GM19035 (cell line): ENCODE data around the gene SIRPB2.

ENCODE experiments used
- ATAC-seq: cut with Tn5 transposase; IDR thresholded peaks from one replicate; pipeline ENCODE4 v1.9.1; 2021; ENCODE audit not compliant: unreplicated experiment

Gene SIRPB2

DNA sequence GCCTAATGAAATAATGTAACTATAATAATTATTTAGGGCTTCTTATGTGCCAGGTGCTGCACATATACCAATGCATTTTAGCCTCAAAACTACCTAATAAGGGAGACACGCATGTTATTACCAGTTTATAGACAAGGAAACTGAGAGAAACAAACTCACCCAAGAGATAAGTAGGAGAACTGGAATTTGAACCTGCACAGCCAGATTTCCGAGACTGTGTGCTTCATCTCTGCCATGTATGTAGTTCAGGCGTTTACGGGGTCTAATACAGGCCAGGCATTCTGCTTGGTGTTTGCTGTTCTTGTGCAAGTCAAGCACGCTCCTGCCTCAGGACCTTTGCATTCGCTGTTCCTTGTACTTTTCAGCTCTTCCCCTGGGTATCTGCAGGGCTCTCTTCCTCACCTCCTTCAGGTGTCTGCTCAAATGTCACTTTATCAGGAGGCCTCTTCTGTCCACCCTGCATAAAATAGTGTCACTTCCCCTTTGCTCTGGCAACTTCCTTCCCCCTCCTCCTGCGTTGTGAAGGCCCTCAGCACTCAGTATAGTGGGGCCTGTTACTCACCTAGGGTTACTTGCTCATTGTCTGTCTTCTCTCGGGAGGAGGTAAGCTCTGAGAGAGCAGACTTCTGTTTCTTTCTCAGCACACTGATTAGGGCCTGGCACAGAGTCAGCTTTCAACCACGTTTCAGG, 18.5 kb downstream of the SIRPB2 start:
- ATAC-seq, result no peak

DNA sequence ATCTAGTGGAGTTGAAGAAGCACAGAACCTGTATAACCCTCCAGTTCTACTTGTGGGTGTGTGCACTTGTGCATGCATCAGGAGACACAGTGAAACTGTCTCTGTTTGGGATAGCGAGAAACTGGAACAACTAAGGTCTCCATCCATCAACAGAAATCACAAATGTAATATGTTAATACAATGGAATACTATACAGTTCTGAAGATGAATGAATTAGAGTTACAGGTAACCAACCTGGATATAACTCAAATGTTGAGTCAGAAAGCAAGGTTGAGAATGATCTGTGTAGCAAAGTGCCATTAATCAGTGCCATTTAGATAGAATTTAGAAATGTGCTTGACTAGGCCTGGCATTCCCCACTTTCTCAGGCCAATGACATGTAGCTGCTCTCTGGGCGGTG, 20.0 kb downstream of the SIRPB2 start:
- no peak for ATAC-seq

DNA sequence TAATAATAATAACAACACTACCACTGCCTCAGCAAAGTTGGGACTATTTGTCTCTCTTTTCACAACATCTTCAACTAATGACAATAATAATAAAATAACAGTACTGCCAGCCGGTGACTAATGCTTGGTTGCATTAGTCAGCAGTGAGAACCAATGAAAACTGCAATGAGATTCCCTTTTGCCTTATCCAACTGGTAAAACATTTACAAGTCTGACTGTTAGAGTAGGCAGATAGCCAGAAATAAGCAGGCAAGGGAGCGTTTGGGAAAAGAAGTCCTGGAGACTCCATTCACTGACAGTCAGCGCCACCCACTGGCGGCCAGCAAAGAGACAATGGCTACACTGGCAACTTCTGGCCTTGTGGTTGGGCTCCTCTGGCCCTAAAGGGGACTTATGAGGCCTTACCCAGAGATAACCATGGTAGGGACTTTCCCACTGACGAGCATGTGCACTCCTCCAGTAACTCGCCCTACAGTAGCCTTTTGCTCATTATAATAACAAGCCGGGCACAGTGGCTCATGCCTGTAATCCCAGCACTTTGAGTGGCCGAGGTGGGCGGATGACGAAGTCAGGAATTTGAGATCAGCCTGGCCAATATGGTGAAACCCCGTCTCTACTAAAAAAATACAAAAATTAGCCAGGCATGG, 21.2 kb downstream of the SIRPB2 start:
- no peak for ATAC-seq

DNA sequence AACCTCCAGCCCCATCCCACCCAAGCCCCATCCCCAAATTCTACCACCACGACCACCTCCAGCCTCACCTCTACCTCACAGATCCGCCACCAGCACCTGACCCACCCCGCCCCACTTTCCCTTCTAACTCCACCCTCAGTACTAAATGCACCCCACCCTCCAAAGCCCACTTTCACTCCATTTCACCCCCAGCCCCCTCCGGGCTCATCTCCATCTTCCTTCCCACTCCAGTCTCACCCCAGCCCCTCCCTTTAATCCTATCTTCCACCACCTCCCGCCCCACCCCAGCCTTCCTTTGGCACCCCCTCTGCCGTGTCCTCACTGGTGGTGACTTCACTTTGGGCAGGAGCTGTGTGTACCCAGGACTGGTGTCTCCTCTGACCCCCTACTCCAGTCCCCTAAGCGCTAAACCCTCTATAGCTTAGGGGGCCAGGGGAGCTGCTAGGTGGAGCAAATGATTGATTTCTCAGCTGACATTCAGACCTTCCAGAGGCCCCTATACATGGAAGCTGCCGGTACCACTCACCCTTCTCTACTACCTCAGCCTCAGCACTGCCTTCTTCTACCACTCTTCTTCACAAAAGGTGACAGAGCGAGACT, 21.8 kb downstream of the SIRPB2 start:
- ATAC-seq, result no peak

DNA sequence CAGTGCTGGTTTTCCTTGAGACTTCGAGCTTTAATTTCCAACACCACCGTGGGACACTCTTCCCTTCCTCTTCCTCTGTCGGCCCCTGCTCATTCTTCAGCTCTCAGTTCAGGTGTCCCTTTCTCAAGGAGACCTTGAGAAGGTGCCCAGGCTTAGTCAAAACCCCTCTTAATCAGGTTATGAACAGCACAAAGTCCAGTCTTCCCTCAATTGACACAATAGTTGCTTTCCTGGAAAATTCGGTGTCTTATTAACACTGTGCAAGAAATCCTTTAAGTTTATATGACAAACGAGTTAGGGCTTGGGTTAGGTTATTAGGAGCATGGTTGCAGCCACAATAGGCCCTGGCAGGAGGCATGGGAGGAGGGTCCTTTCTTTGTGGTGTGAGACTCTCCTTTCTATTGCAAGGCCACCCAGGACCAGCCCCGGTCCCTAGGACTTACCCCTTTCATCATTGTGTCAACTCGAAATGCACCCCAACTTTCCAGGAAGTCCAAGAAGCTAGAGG, 23.0 kb downstream of the SIRPB2 start:
- ATAC-seq, result no peak

DNA sequence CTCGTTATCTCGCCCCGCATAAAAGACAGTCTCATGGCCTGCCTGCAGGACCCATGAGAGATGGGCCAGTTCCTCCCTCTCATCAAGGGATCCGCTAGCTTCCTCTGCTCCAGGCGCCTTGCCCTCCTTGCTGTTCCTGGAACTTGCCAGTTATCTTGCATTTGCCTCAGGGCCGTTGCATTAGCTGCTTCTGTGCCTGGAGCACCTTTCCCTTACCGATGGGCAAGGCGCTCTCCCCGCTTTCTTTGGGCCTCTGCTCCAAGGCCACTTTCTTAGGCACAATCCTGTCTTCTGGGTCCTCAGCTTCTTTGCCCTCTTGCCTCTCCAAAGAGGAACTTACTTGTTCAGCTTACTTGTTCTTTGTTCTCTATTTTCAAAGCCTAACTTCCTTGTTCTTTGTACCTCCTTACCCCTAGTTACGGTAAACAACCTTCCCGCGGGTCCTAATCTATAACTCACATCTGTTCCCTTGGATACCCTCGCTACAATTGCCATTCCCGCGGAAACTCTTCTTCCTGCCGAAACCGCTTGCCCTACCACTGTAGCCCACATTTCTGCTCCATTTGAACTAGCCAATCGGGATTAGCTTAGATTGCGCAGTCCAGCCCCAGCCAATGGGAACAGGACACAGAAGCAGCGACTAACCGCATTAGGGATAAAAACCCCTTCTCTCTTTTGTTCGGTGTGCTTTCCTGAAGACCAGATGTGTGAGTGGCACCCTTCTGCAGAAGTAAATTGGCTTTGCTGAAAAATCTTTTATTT, 23.7 kb downstream of the SIRPB2 start:
- ATAC-seq, result no peak

DNA sequence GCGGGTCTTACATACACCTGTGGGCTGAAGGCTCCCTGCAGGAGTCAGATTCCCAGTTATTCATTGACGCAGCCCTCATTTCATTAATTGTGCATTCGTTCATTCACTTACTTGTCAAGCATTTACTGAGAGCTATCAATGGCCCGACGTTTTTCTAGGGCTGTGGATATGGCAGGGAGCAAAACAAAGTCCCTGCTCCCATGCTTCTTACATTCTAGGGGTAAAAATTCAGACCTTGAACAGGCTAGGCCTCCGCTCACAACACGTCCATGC, 24.2 kb downstream of the SIRPB2 start:
- no peak for ATAC-seq

DNA sequence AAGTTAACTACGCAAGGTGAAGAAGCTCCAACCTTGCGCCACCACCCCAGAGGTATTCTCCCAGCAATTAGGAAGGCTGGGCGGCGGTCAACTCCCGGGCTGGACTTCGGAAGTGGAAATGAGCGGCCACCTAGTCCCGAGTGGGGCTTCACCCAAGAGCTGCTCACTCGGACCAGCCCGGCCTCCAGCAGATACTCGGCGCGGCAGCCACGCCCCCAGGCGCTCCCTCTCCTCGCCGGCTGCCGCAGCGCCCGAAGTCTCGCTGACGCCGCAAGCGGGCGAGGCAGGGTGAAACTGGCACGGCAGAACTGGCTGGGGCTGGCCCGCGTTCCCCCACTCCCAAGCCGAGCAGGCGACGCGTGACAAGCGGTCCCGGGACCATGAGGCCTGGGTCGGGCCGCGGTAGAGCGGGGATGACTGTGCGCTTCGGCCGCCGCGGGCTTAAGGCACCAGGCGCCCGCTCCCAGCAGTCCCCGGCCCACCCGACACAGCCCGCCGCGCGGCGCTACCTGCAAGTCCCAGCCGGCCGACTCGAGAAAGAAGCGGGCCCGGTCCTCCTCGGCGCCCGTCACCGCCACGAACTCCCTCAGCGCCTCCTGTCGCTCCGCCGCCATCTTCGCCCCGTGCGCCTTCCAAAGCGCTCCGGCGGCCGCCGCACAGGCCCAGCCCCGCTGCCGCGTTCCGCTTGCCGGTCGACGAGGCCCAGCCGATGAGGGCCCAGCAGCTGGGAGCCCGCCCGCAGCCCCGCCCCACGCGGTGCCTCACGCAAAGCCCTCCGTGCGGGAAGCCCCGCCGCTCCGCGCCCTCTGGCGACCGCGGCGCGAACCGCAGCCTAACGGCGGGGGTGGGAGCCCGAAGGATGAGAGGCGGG, 24.8 kb downstream of the SIRPB2 start, which contains the start of gene NSFL1C:
Gene NSFL1C (minus strand): TSS at position 639 of the 871 bp plus-strand sequence. CDS start 25 bp downstream, at position 614.
- ATAC-seq, result peak; percentile 92

DNA sequence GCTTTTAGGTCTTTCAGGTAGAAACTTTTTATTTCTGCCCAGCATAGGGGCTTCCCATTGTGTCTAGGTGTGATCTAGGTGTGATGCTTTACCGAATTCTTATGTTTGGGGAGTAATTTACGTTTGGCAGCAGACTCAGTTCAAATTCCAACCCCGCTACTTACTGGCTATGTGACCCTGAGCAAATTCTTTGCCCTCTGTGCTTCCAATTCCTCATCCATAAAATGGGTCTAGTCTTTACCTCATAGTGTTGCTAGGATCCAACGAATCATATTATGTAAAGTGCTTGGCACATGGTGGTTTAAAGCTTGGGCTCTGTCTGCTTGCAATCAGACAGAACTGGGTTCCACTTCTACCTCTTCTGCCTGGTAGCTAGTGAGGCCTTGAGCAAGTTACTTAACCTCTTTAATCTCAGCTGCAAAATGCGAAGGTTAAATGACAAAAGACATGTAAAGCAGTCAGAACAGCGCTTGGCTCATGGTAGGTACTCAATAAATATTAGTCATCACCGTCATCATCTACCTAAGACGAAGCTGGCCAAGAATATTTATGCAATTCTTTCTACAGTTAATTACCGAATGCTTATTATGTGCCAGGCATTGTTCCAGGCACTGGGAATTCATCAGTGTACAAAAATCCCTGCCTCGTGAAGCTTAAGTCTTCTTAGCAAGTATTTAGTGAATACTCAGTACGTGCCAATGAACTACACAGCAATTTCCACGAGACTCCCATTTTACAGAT, 25.6 kb downstream of the SIRPB2 start:
- no peak for ATAC-seq

DNA sequence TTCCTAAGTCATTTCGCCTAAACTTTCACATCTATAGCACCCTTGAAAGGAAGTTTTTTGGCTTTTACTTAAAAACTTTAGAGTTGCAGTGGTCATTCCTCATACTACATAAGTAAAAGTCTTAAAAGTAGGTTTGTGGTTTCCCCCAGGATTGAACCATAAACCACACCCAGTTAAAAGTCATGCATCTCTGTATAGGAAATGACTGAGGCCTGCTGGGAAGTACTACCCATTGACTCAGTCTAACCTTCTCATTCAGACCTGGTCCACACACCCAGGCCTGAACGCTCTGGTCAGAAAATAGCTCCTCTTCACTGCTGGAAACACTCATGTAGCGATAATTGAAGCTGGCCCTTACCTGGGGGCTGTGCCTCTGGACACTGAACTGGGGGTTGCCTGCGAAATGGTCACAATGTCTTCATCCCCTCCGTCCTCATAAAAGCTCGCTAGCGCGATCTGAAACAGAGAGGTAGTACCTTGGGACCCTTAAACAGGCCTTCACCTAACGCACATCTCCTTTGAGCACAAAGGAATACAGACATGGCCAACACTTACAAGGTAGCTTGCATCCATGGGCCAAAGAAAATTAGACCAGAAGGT, 27.1 kb downstream of the SIRPB2 start:
- no peak for ATAC-seq

DNA sequence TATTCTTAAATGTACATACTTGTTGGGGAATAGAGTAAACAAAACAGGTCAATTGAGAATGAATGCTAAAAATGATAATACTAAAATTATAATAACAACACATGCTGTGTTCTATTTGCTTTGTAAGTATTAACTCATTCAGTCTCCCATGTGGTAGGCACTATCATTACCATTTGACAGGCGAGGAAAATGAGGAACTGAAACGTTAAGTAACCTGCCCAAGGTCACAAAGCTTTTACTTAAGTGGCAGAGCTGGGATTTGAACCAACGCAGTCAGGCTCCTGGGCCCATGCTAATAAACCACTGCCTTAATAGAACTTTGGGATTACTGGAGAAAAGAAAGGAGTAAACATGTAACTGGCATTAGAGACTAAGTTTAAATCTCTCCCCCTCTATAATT, 28.4 kb downstream of the SIRPB2 start:
- ATAC-seq, result no peak

DNA sequence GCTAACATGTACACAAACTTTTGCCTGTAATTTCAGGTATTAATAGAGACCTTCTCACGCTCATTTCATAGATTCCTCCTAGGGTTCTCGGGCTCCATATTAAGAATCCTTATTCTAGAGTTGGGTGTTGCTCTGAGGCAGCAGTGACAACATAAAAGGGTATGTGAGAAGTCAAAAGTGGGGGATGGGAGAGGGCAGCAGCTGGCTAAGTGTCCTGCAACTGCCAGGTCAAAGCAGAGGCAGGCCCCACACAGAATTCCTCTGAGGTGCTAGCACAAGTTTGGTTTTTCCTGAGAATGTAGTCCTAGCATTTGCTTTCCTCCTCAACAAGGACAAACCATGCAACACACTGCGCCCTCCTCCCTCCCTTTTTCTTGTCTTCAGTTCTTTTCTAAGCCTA, 29.2 kb downstream of the SIRPB2 start:
- ATAC-seq, result no peak

DNA sequence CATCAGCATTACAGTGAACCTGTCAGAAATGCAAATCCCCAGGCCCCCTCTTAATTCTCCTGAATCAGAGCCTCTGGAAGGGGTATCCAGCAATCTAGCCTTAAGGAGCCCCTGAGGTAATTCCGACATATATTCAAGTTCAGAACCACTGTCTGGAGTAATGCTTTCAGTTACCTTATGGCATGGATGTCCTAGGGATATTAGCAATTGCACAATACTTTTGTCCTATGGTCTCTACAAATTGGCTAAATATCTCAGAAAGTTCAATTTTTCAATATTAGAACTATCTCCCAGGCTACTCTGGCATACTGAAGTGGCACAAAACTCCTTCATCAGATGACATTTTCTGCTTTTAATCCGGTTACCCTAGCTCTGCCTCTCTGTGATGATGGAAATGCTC, 30.9 kb downstream of the SIRPB2 start:
- ATAC-seq, result no peak

DNA sequence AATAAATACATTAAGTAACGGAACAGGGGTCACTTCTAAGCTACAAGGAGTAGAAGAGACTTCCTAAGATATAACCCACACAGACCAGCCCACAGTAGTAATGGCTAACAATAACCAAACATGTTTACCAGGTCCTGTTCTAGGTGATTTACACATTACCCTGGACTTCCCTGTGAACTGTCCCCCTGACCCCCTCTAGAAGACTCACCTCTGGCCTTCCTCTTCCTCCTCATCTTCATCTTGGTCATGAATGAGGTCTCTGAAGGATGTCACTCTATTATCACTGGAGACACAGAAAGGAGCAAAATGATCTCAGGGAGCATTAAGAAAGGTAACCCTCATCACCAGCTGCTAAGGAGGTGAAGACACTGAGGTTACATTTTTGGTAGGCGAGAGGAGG, 33.2 kb downstream of the SIRPB2 start:
- no peak for ATAC-seq

DNA sequence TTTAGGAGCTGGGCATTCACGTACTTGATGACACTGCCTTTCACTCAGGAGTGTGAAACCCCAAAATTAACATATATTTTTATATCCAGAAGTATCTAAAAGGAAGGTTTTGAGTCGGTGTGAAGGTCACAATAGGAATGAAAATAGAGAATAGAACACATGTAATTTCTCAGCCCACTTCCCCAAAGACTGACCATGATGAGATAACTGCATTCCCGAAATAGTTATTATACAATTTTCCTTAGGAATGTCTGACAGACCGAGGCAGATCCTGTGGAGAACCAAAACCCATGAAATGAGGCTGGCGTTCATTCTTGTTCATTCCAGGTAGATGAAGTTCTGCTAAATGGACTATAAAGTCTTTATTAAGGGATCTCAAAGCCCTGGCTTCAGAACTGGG, 34.9 kb downstream of the SIRPB2 start:
- no peak for ATAC-seq

DNA sequence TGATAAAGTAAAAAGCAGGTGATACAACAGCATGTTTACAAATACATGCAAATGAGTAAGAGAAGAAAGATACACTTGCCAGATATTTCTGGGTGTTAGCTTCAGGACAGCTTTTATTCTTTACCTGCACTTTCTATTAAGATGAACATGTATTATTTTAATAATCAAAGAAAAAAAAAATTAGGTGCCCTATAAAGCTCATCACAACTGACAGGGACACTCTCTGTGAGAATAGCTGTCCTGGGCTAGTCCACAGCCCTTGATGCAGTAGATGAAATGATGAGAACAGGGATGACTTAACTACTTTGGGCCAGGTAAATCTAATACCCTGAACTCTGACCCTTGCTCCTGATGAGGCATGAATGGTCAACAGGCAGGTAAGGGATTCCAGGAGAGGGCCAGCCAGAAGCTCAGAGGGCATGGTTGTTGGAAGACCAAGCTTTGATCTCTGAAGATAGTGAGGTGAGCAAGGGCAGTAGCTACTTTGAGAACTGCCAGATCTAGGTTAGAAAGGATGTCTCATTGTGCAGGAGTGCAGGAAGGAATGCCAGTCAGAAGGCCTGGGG, 40.2 kb downstream of the SIRPB2 start:
- no peak for ATAC-seq

DNA sequence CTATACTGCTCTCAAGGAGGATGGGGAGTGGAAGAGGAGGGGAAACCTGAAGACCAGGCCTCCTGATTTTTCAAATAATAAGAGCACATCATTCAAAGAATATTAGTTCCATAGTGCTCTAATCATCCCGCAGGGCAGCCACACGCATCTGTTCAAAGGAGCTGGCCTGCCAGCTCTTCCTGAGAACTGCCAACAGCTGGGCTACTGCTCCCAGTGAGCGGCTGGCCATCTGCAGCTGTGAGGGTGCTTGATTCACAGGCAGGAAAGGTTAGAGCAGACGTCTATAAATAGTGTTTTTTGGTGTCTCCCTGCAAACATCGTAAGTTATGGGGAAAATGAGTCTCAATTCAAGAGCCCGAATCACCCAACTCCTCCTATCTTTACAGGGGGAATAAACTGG, 41.9 kb downstream of the SIRPB2 start:
- ATAC-seq, result no peak

DNA sequence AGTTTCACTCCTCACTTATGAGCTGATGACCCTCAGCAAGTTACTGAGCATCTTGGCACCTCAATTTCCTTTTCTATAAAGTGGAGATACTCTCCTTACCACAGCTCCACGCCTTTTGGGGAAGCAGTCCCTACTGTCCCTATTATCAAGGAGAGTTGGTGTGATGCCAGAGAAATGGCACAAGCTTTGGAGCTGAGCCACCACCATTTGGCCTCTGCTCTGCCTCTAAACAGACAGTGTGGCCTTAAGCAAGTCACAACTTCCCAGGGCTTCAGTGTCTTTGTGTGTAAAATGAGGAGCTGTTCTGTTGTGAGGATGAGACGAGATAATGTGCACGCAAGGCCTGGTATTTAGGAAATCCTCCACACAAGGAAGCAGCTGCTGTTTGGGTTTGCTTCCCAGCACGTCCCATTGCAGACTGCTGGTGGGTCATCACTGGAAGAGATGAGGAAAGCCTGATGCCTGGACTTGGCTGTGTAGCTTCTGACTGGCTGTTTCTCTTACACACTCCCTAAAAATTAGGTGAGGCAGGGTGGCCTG, 43.1 kb downstream of the SIRPB2 start:
- no peak for ATAC-seq

DNA sequence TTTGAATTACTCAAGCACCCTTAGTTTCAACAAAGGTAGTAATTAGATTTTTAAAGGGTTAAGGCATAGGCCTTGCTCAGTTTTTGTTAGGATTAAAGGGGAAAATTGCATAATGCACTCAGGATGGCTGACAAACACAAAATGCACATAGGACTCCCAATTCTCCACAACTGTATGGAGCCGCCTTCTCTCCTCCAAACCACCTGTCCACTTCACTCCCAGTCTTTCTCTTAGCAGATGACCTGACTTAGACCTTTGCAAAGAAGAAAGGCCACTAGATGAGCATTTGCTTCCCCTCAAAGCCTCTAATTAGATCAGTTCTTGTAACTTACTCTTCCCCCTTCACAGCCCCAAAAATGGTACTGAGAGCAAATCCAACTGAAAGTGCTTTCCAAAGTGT, 44.7 kb downstream of the SIRPB2 start:
- no peak for ATAC-seq
